Measurements from ENCODE around the gene TMIE. TPM values are rescaled to one million over a fixed set of nuclear protein-coding genes. Genes with fewer than 3 reads are reported as not detected.

Gene TMIE
- total and polyA plus RNA-seq, 2 of the 13 experiments (the other 11 are each of a cell fraction or from before 2014, with no cell fraction given) = not detected

DNA sequence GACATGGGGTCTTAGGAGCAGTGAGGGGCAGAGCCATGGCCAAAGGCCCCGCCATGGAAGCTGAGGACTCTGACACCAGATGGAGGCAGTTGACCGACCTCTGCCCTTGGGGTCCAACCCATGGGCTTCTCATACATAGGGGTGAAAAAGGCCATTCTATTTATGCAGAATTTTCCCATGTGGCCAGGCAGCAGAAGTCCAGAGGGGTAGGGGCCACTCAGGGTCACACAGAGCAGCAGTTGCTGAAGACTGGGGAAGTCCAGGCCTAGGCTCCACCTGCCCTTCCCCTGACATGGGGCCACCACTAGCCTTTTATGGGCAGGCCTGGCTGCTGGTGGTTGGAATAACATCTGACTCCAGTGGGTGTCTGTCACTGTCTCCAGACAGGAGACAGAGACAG lies 10.1 kb downstream of the TMIE start (continued):
- TF ChIP-seq, protein P1, sequence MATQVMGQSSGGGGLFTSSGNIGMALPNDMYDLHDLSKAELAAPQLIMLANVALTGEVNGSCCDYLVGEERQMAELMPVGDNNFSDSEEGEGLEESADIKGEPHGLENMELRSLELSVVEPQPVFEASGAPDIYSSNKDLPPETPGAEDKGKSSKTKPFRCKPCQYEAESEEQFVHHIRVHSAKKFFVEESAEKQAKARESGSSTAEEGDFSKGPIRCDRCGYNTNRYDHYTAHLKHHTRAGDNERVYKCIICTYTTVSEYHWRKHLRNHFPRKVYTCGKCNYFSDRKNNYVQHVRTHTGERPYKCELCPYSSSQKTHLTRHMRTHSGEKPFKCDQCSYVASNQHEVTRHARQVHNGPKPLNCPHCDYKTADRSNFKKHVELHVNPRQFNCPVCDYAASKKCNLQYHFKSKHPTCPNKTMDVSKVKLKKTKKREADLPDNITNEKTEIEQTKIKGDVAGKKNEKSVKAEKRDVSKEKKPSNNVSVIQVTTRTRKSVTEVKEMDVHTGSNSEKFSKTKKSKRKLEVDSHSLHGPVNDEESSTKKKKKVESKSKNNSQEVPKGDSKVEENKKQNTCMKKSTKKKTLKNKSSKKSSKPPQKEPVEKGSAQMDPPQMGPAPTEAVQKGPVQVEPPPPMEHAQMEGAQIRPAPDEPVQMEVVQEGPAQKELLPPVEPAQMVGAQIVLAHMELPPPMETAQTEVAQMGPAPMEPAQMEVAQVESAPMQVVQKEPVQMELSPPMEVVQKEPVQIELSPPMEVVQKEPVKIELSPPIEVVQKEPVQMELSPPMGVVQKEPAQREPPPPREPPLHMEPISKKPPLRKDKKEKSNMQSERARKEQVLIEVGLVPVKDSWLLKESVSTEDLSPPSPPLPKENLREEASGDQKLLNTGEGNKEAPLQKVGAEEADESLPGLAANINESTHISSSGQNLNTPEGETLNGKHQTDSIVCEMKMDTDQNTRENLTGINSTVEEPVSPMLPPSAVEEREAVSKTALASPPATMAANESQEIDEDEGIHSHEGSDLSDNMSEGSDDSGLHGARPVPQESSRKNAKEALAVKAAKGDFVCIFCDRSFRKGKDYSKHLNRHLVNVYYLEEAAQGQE (IDR thresholded peaks at IDR 0.05; ENCODE audit: borderline replicate concordance in 1 of 2, low read depth in 1 of 2, low read length in 2 of 2) = no peak
- no peak for TF ChIP-seq ZNF558 (CRISPR knock-in tag; IDR thresholded peaks at IDR 0.05; ENCODE audit: borderline replicate concordance)
- no peak for TF ChIP-seq AGO2 (optimal IDR thresholded peaks at IDR 0.05; ENCODE audit: low read depth, low read length)

DNA sequence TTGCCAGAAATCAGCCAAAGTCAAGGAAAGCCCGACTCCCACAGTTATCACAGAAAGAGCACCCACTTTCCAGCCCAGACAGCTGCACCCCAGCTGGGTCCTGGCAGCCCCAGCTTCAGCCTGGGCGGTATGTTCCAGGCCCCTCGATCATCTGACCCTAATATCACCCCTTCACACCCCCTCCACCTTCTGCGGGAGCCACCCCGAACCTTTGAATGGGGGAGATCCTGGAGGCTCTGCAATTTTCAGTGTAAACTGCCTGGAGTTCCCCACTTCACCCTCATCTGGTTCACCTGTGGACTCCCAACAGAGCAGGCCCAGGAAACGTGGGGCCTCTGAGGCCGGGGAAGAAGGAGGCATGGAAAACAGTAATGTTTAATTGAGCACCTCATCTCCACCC lies 10.6 kb downstream of the TMIE start:
- TF ChIP-seq JUN (CRISPR knock-in tag; IDR thresholded peaks at IDR 0.05) (no peak), NR2C2 (CRISPR knock-in tag; IDR thresholded peaks at IDR 0.05; ENCODE audit: borderline replicate concordance) (no peak), JDP2 (CRISPR knock-in tag; IDR thresholded peaks at IDR 0.05; ENCODE audit: borderline replicate concordance) (no peak), ZNF354B (CRISPR knock-in tag; IDR thresholded peaks at IDR 0.05) (no peak), ZNF780A (CRISPR knock-in tag; IDR thresholded peaks at IDR 0.05) (no peak), CC2D1A (CRISPR knock-in tag; IDR thresholded peaks at IDR 0.05) (no peak), HNF4A (CRISPR knock-in tag; IDR thresholded peaks at IDR 0.05) (no peak)
- TF ChIP-seq, protein P2, sequence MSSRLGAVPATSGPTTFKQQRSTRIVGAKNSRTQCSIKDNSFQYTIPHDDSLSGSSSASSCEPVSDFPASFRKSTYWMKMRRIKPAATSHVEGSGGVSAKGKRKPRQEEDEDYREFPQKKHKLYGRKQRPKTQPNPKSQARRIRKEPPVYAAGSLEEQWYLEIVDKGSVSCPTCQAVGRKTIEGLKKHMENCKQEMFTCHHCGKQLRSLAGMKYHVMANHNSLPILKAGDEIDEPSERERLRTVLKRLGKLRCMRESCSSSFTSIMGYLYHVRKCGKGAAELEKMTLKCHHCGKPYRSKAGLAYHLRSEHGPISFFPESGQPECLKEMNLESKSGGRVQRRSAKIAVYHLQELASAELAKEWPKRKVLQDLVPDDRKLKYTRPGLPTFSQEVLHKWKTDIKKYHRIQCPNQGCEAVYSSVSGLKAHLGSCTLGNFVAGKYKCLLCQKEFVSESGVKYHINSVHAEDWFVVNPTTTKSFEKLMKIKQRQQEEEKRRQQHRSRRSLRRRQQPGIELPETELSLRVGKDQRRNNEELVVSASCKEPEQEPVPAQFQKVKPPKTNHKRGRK (CRISPR knock-in tag; IDR thresholded peaks at IDR 0.05) = no peak
- TF ChIP-seq, protein P3, sequence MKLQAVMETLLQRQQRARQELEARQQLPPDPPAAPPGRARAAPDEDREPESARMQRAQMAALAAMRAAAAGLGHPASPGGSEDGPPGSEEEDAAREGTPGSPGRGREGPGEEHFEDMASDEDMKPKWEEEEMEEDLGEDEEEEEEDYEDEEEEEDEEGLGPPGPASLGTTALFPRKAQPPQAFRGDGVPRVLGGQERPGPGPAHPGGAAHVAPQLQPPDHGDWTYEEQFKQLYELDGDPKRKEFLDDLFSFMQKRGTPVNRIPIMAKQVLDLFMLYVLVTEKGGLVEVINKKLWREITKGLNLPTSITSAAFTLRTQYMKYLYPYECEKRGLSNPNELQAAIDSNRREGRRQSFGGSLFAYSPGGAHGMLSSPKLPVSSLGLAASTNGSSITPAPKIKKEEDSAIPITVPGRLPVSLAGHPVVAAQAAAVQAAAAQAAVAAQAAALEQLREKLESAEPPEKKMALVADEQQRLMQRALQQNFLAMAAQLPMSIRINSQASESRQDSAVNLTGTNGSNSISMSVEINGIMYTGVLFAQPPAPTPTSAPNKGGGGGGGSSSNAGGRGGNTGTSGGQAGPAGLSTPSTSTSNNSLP (IDR thresholded peaks at IDR 0.05; ENCODE audit: low read depth, low read length) = no peak
- FAIRE-seq (no peak), ATAC-seq (no peak), DNase-seq (ENCODE audit: low spot score) (no peak)
- Histone ChIP-seq H3K4me1 (ENCODE audit: insufficient read depth, low read length) (peaks cover 11% of the 10 kb centered on the region), H3K9ac (ENCODE audit: insufficient read depth, low read depth, low read length) (no peak overlapping the region), H4K20me1 (ENCODE audit: insufficient read depth, low read length) (no peaks in the 10 kb centered on the region), H3K4me3 (replicated peaks in 1 of 3; ENCODE audit: insufficient read depth in 1 of 3, low read depth in 2 of 3, low read length in 3 of 3) (no peak overlapping the region), H3K27ac (ENCODE audit: extremely low read length, insufficient read depth, low read length) (no peak overlapping the region), H3K27me3 (ENCODE audit: control insufficient read depth in 1 of 2, insufficient read depth in 2 of 2, low read length in 2 of 2) (peaks cover 1 to 15% of the 10 kb centered on the region in 2 experiments; a peak in 3 of 5 replicates), H3K9me3 (ENCODE audit: low read length) (no peaks in the 10 kb centered on the region), H3K79me2 (ENCODE audit: insufficient read depth, low read length) (no peaks in the 10 kb centered on the region), H3K4me2 (ENCODE audit: low read depth, low read length) (0 out of 2 replicates have a peak overlapping the region, but pooled peaks have one; percentile 19), H3K36me3 (replicated peaks in 1 of 2; ENCODE audit: control insufficient read depth in 1 of 2, insufficient read depth in 2 of 2, low read length in 2 of 2) (no peaks in the 10 kb centered on the region), H2AFZ (ENCODE audit: low read length) (no peak overlapping the region)
- BruUV-seq (replicated peaks) = no TSS peak
- 25% methylated on average over 6 of the region's 7 CpGs for WGBS (ENCODE audit: low lambda C conversion rate)
- intact Hi-C loops (cut with micrococcal nuclease; ENCODE audit: unreplicated experiment) = no loop called here
- POLR2A ChIA-PET = no interaction called here
- in situ Hi-C loops (cut with HindIII; ENCODE audit: extremely low pct_ligation_motif_present, low pct_unique_long_range_greater_than_20kb) = loop anchor here (5.0 kb wide), 1 partner anchor 196 kb away; no protein-coding TSS in a partner anchor
- CTCF ChIA-PET (ENCODE audit: low intra/inter-chr PET ratio, low total read pairs) = no interaction called here
